ENCODE measurements around the gene MKLN1.

- no peak for TF ChIP-seq CTCF (IDR thresholded peaks at IDR 0.05; ENCODE audit: low read depth, low read length, missing input control)
- no peak for TF ChIP-seq RAD21 (IDR thresholded peaks at IDR 0.05)
- TF ChIP-seq JUND (IDR thresholded peaks at IDR 0.05): no peak
- TF ChIP-seq GABPA (IDR thresholded peaks at IDR 0.05 in 1 of 2, conservative IDR thresholded peaks at IDR 0.05 in 1 of 2): no peak
- no peak for TF ChIP-seq MAX (IDR thresholded peaks at IDR 0.05)
- TF ChIP-seq ATF3 (IDR thresholded peaks at IDR 0.05): no peak
- no peak for TF ChIP-seq TAF1 (conservative IDR thresholded peaks at IDR 0.05)
- TF ChIP-seq, protein P1, sequence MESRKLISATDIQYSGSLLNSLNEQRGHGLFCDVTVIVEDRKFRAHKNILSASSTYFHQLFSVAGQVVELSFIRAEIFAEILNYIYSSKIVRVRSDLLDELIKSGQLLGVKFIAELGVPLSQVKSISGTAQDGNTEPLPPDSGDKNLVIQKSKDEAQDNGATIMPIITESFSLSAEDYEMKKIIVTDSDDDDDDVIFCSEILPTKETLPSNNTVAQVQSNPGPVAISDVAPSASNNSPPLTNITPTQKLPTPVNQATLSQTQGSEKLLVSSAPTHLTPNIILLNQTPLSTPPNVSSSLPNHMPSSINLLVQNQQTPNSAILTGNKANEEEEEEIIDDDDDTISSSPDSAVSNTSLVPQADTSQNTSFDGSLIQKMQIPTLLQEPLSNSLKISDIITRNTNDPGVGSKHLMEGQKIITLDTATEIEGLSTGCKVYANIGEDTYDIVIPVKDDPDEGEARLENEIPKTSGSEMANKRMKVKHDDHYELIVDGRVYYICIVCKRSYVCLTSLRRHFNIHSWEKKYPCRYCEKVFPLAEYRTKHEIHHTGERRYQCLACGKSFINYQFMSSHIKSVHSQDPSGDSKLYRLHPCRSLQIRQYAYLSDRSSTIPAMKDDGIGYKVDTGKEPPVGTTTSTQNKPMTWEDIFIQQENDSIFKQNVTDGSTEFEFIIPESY (IDR thresholded peaks at IDR 0.05): no peak
- no peak for TF ChIP-seq REST (IDR thresholded peaks at IDR 0.05)
Measured at GRCh38 chr7:131488361-131488760, 160.7 kb downstream of the MKLN1 start.
